SHP77 treated with DMSO at 0.1 percent for 48 hours (cell line): Measurements from ENCODE around the gene JDP2.

Experiments
- DNase-seq: peaks from one replicate; lab custom pipeline; 2025; lab: John Stamatoyannopoulos, UW

The JDP2 gene

GRCh38 chr14:75409316-75410205 lies 18.3 kb upstream of the JDP2 start:
- DNase-seq: no peak

GRCh38 chr14:75411214-75411540 lies 16.6 kb upstream of the JDP2 start:
- no peak for DNase-seq

DNA sequence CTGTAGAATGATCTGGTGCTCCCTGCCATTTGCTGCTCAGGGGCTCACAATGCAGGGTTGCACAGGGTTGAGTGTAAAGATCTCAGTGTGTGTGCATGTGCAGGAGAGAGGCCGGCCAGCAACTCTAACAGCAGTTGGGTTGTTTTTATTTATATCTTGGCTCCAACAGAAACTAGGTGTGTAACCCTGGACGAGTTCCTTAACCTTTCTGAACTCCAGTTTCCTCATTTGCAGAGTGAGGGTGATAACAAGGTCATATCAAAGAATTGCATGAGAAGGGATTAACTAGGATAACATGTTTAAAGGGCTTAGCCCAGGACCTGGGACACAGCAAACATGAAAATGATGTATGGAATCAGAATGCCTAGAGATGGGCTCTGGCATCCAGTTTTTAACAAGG lies 14.8 kb upstream of the JDP2 start:
- DNase-seq: no peak

GRCh38 chr14:75417674-75418073 lies 10.1 kb upstream of the JDP2 start:
- no peak for DNase-seq

- DNase-seq: no peak
Observed at GRCh38 chr14:75418850-75419768, 8.7 kb upstream of the JDP2 start.

DNA sequence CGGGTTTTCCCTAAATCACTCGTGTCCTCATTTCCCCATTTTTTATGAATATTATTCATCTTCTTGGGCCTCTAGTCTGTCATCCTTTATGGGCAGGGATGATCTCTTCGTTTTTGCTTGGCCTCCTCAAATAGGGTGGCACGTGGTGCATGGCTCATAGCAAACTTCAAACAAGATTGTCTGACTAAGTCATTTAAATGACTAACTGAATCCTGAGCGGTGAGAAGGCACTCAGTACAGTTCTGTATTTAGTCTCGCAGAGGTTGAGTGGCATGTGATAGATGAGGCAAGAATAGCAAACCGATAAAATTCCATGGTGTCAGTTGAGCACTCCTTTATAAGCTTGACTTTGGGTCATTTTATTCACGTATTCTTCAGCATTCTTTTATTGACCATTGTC lies 5.7 kb upstream of the JDP2 start:
- DNase-seq: no peak

DNA sequence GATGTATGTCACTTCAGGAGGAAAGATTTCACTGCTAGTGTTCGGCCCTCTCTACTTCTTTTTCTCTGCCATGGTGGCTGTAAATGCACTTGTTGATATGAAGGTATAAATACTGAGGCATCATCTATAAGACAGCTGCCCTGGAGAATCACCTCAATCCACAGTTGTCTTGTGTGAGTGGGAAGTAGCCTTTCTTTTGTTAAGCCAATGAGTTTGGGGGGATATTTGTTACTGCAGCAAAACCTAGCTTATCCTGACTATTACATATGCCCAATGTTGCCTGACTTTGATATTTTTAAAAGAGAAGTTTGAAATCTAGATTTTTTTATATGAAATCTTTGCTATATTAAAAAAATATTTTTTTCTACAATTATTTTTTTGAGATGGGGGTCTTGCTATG lies 3.3 kb upstream of the JDP2 start:
- DNase-seq: no peak

- no peak for DNase-seq
Observed at GRCh38 chr14:75425446-75425845, 2.4 kb upstream of the JDP2 start.

GRCh38 chr14:75426332-75427125 lies 1.3 kb upstream of the JDP2 start:
- no peak for DNase-seq

- no peak for DNase-seq
Observed at GRCh38 chr14:75427126-75427481, 718 bp upstream of the JDP2 start.

- DNase-seq: no peak
Observed at GRCh38 chr14:75428230-75429104, 645 bp downstream of the JDP2 start.

GRCh38 chr14:75429562-75429961 lies 1.7 kb downstream of the JDP2 start:
- DNase-seq: no peak

DNA sequence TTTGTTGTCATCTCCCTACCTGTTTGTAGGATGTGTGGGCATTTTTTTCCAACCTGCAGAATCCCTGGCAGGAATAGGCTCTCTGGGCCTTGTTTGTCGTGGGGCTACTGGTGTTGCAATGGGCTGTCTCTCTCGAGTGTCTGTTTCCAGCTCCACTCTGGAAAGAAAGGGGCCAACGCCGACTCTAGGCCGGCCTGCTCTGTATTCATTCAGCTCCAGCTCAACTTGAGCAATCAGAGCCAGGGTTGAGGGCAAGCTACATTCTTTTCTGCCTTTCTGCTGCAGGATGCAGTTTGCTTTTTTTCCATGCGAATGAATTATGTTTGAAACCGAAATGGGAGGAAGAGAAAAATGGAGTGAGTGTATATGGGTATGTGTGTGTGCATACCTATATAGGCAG lies 2.3 kb downstream of the JDP2 start:
- no peak for DNase-seq

GRCh38 chr14:75430526-75430925 lies 2.7 kb downstream of the JDP2 start:
- DNase-seq: no peak

DNA sequence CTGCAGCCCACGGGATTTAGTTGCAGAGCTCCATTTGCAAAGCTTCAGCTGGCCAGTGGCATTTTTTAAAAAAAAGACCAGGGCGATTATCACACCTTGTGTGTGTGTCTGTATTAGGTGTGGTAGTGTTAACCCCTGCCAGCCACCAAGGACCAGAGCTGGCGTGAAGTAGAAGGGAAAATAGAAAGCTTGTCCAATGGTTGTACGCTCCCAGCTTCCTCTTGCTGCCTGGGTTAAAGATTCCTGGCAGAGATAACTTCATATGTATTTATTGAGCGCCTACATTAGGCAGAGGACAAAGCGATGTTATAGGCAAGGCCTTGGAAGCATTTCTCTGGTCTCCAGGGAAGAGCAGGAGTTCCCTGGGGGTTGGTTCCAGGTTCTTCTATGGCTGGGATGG lies 3.2 kb downstream of the JDP2 start:
- DNase-seq: no peak

GRCh38 chr14:75431827-75432226 lies 4.0 kb downstream of the JDP2 start:
- DNase-seq: no peak

- no peak for DNase-seq
Observed at GRCh38 chr14:75432411-75432810, 4.6 kb downstream of the JDP2 start.

DNA sequence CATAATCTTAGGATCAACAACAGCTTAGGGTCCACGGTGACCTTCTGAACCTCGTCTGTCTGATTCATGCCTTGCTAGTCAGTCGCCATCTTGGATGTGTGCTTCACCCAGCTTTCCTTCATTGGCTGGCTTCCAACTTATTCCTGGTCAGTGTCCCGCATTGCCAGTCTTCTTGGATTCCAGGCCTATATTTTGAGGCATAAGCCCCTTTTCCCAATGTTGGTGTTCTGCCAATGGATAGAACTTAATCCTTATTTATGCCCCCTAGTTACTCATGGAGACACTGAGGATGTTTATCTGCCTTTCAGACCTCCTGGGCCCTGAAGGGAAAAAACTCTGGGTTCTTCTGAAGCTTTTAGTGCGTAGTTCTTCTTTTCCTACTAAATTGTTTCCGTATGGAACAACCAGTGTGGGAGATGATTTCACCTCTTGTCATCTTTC lies 5.8 kb downstream of the JDP2 start:
- DNase-seq: no peak

- no peak for DNase-seq
Observed at GRCh38 chr14:75434138-75434889, 6.5 kb downstream of the JDP2 start.

DNA sequence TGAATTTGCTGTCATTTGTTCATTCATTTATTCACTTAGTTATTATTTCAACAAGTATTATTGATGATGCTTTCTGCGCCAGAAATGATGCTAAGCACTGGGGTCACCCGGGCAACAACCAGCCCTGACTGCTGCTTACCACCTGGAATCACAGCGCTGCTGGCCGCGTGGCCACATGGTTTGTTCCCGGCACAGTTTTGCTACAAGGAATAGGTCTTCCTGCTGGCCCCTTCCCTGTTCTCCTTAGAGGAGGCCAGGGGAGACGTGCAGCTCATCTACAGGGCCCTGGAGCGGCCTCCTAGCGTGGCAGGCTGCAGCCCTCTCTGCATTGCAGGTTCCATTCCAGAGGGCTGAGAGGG lies 7.0 kb downstream of the JDP2 start:
- DNase-seq: no peak

DNA sequence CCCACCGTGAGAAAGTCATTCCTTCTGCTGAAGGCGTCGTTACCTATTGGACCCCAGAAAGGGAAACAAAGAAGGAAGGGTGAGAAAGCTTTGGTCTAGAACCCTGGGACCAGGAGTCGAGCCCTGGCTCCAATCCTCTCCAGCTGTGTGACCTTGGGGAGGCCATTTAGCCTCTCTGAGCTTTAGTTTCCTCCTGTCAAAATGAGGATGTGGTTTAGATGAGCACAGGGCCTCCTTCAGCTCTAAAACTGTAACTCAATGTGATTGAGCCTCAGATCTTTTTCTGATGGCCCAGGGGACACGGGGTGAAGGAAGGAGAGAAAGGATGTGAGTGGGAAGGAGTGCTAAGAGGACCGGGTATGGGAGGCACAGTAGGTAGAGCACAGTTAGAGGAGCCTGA lies 7.7 kb downstream of the JDP2 start:
- no peak for DNase-seq
